ENCODE data around the gene AHCYL2. TPM values are rescaled to one million over a fixed set of nuclear protein-coding genes. Genes with fewer than 3 reads are reported as not detected.
"Not testable (repeated sequence)": the region's sequence is repeated elsewhere in the genome, so short reads cannot be mapped to it uniquely, and the experiment has no call there.

The AHCYL2 gene
- total RNA-seq, 4 donors from 2014 or later: 8.7 to 17.3 (median 14.2) TPM

GRCh38 chr7:129367700-129368388 is 143.0 kb downstream of the AHCYL2 start:
- TF ChIP-seq EP300 (IDR thresholded peaks at IDR 0.05) (no peak), POLR2AphosphoS5 (IDR thresholded peaks at IDR 0.05) (no peak), CTCF (IDR thresholded peaks at IDR 0.05) (peak; percentile 70 to 90 (median 73)), POLR2A (IDR thresholded peaks at IDR 0.05) (no peak)
- Histone ChIP-seq H3K4me1 (peaks cover 0 to 11% (median 3%) of the 10 kb centered on the region in 3 donors), H3K4me3 (no peak overlapping the region), H3K9me3 (no peaks in the 10 kb centered on the region), H3K36me3 (no peaks in the 10 kb centered on the region), H3K27ac (no peak overlapping the region), H3K27me3 (no peaks in the 10 kb centered on the region)
- peak; percentile 60 for ATAC-seq
- WGBS, 2 donors (ENCODE audit: low coverage in 1 of 2): 25% methylated on average over 5 of the region's 11 CpGs; no CpG with 5 or more reads in 1 of the 2 donors

GRCh38 chr7:129368389-129368986 is 143.7 kb downstream of the AHCYL2 start:
- H3K9me3 ChIP-seq: no peaks in the 10 kb centered on the region
- no peaks in the 10 kb centered on the region for H3K27me3 ChIP-seq
- no peak overlapping the region for H3K27ac ChIP-seq
- H3K4me3 ChIP-seq: no peak overlapping the region
- 65 to 85% methylated on average over 4 to 6 of the region's 7 CpGs for WGBS, 2 donors (ENCODE audit: low coverage in 1 of 2)
- ATAC-seq: peak; percentile 12
- no peaks in the 10 kb centered on the region for H3K36me3 ChIP-seq
- peaks cover 0 to 11% (median 3%) of the 10 kb centered on the region in 3 donors for H3K4me1 ChIP-seq
- TF ChIP-seq POLR2A (IDR thresholded peaks at IDR 0.05) (no peak), CTCF (IDR thresholded peaks at IDR 0.05) (no peak), EP300 (IDR thresholded peaks at IDR 0.05) (no peak), POLR2AphosphoS5 (IDR thresholded peaks at IDR 0.05) (no peak)

GRCh38 chr7:129369447-129369846 is 144.6 kb downstream of the AHCYL2 start:
- WGBS, 2 donors (ENCODE audit: low coverage in 1 of 2): 85 to 86% methylated on average over 3 to 4 of the region's 7 CpGs
- not testable (repeated sequence) for H3K36me3 ChIP-seq

GRCh38 chr7:129370812-129371211 is 146.0 kb downstream of the AHCYL2 start:
- Histone ChIP-seq H3K9me3 (no peaks in the 10 kb centered on the region), H3K4me1 (peaks cover 0 to 11% (median 3%) of the 10 kb centered on the region in 3 donors), H3K27ac (no peak overlapping the region), H3K36me3 (no peaks in the 10 kb centered on the region), H3K27me3 (no peaks in the 10 kb centered on the region), H3K4me3 (no peak overlapping the region)
- 61 to 67% methylated on average over 4 to 5 of the region's 5 CpGs for WGBS, 2 donors (ENCODE audit: low coverage in 1 of 2)
- no peak for ATAC-seq
- TF ChIP-seq CTCF (IDR thresholded peaks at IDR 0.05) (no peak), POLR2A (IDR thresholded peaks at IDR 0.05) (no peak), EP300 (IDR thresholded peaks at IDR 0.05) (no peak), POLR2AphosphoS5 (IDR thresholded peaks at IDR 0.05) (no peak)

More at GRCh38 chr7:129369447-129369846, 144.6 kb downstream of the AHCYL2 start:
- H3K4me1 ChIP-seq: peaks cover 0 to 11% (median 3%) of the 10 kb centered on the region in 3 donors
- not testable (repeated sequence) for H3K9me3 ChIP-seq, H3K4me3 ChIP-seq, ATAC-seq, H3K27ac ChIP-seq, H3K27me3 ChIP-seq

GRCh38 chr7:129371487-129371886 is 146.7 kb downstream of the AHCYL2 start:
- Histone ChIP-seq H3K4me3 (no peak overlapping the region), H3K36me3 (no peaks in the 10 kb centered on the region), H3K9me3 (no peaks in the 10 kb centered on the region), H3K4me1 (peaks cover 0 to 11% (median 3%) of the 10 kb centered on the region in 3 donors), H3K27ac (no peak overlapping the region), H3K27me3 (no peaks in the 10 kb centered on the region)
- no peak for ATAC-seq
- TF ChIP-seq CTCF (IDR thresholded peaks at IDR 0.05): no peak
- TF ChIP-seq EP300 (IDR thresholded peaks at IDR 0.05): no peak
- no peak for TF ChIP-seq POLR2A (IDR thresholded peaks at IDR 0.05)
- no peak for TF ChIP-seq POLR2AphosphoS5 (IDR thresholded peaks at IDR 0.05)
- WGBS, 2 donors (ENCODE audit: low coverage in 1 of 2): 87 to 100% methylated on average over 1 to 3 of the region's 3 CpGs

All from gastroesophageal sphincter (tissue), 4 donors.